ENCODE data around the gene MYLK4.

The MYLK4 gene

GRCh38 chr6:2750832-2751231 lies at the start of gene MYLK4:
Gene MYLK4 (minus strand): TSS chr6:2750922. CDS start chr6:2749294, 1,628 bp downstream.
- TF ChIP-seq CTCF (conservative IDR thresholded peaks at IDR 0.05; ENCODE audit: low read length), result no peak
- TF ChIP-seq EZH2phosphoT487 (IDR thresholded peaks at IDR 0.05; ENCODE audit: borderline replicate concordance), result no peak
- Histone ChIP-seq H3K79me2 (ENCODE audit: insufficient read depth, low read length) (no peaks in the 10 kb centered on the region), H4K20me1 (ENCODE audit: insufficient read depth, low read length, poor library complexity, severe bottlenecking) (no peaks in the 10 kb centered on the region), H3K36me3 (ENCODE audit: insufficient read depth, low read length) (no peaks in the 10 kb centered on the region), H3K9ac (ENCODE audit: low read depth, low read length, poor library complexity, severe bottlenecking) (peak within 1 kb of the TSS; percentile 56), H3F3A (ENCODE audit: low read depth) (peaks cover 8% of the 10 kb centered on the region), H3K4me2 (ENCODE audit: low read depth, low read length, poor library complexity, severe bottlenecking) (peak within 1 kb of the TSS; percentile 72), H3K4me1 (ENCODE audit: insufficient read depth, low read length, poor library complexity, severe bottlenecking) (peaks cover 65% of the 10 kb centered on the region), H2AFZ (ENCODE audit: low read length) (peak within 1 kb of the TSS; percentile 76; the same call in 1 of the 2 replicates), H3K4me3 (ENCODE audit: low read length, poor library complexity, severe bottlenecking) (peak within 1 kb of the TSS; percentile 58), H3K9me3 (ENCODE audit: insufficient read depth, low read depth, low read length) (no peaks in the 10 kb centered on the region), H3K27me3 (ENCODE audit: insufficient read depth, low read length, poor library complexity, severe bottlenecking) (no peaks in the 10 kb centered on the region), H3K9me2 (replicated peaks; ENCODE audit: low read depth, low read length) (no peaks in the 10 kb centered on the region)

GRCh38 chr6:2799936-2800527 lies 49.3 kb upstream of the MYLK4 start:
- no peak overlapping the region for H2AFZ ChIP-seq (ENCODE audit: low read length)
- no peaks in the 10 kb centered on the region for H3K36me3 ChIP-seq (ENCODE audit: insufficient read depth, low read length)
- H3F3A ChIP-seq (ENCODE audit: low read depth), result no peaks in the 10 kb centered on the region
- no peak overlapping the region for H3K4me3 ChIP-seq (ENCODE audit: low read length, poor library complexity, severe bottlenecking)
- no peaks in the 10 kb centered on the region for H3K27me3 ChIP-seq (ENCODE audit: insufficient read depth, low read length, poor library complexity, severe bottlenecking)
- no peaks in the 10 kb centered on the region for H4K20me1 ChIP-seq (ENCODE audit: insufficient read depth, low read length, poor library complexity, severe bottlenecking)
- no peak for TF ChIP-seq EZH2phosphoT487 (IDR thresholded peaks at IDR 0.05; ENCODE audit: borderline replicate concordance)
- TF ChIP-seq CTCF (conservative IDR thresholded peaks at IDR 0.05; ENCODE audit: low read length), result no peak
- H3K9ac ChIP-seq (ENCODE audit: low read depth, low read length, poor library complexity, severe bottlenecking), result no peak overlapping the region
- H3K9me3 ChIP-seq (ENCODE audit: insufficient read depth, low read depth, low read length), result no peaks in the 10 kb centered on the region
- no peaks in the 10 kb centered on the region for H3K9me2 ChIP-seq (replicated peaks; ENCODE audit: low read depth, low read length)
- H3K79me2 ChIP-seq (ENCODE audit: insufficient read depth, low read length), result no peaks in the 10 kb centered on the region
- H3K4me1 ChIP-seq (ENCODE audit: insufficient read depth, low read length, poor library complexity, severe bottlenecking), result peaks cover 43% of the 10 kb centered on the region
- no peak overlapping the region for H3K4me2 ChIP-seq (ENCODE audit: low read depth, low read length, poor library complexity, severe bottlenecking)

- no peaks in the 10 kb centered on the region for H4K20me1 ChIP-seq (ENCODE audit: insufficient read depth, low read length, poor library complexity, severe bottlenecking)
- H3K4me1 ChIP-seq (ENCODE audit: insufficient read depth, low read length, poor library complexity, severe bottlenecking), result peaks cover 40% of the 10 kb centered on the region
- no peaks in the 10 kb centered on the region for H3K27me3 ChIP-seq (ENCODE audit: insufficient read depth, low read length, poor library complexity, severe bottlenecking)
- no peak overlapping the region for H3K4me3 ChIP-seq (ENCODE audit: low read length, poor library complexity, severe bottlenecking)
- no peaks in the 10 kb centered on the region for H3K9me2 ChIP-seq (replicated peaks; ENCODE audit: low read depth, low read length)
- no peak overlapping the region for H2AFZ ChIP-seq (ENCODE audit: low read length)
- no peak overlapping the region for H3K9ac ChIP-seq (ENCODE audit: low read depth, low read length, poor library complexity, severe bottlenecking)
- no peak overlapping the region for H3K4me2 ChIP-seq (ENCODE audit: low read depth, low read length, poor library complexity, severe bottlenecking)
- H3K9me3 ChIP-seq (ENCODE audit: insufficient read depth, low read depth, low read length), result no peaks in the 10 kb centered on the region
- H3K36me3 ChIP-seq (ENCODE audit: insufficient read depth, low read length), result no peaks in the 10 kb centered on the region
- no peaks in the 10 kb centered on the region for H3F3A ChIP-seq (ENCODE audit: low read depth)
- no peaks in the 10 kb centered on the region for H3K79me2 ChIP-seq (ENCODE audit: insufficient read depth, low read length)
- TF ChIP-seq CTCF (conservative IDR thresholded peaks at IDR 0.05; ENCODE audit: low read length) (no peak), EZH2phosphoT487 (IDR thresholded peaks at IDR 0.05; ENCODE audit: borderline replicate concordance) (no peak)
Measured at GRCh38 chr6:2798586-2799134, 47.9 kb upstream of the MYLK4 start.

Measured in Loucy (cell line).